GM19452 (cell line): ENCODE results near the gene ASH1L.
A peak's percentile ranks its signal among the peaks of the same experiment; 100 is the strongest.
"Not testable (repeated sequence)": the region's sequence is repeated elsewhere in the genome, so short reads cannot be mapped to it uniquely, and the experiment has no call there.

Source experiments
- ATAC-seq: cut with Tn5 transposase; IDR thresholded peaks from one replicate; pipeline ENCODE4 v1.9.1; 2021; ENCODE audit not compliant: unreplicated experiment

Gene ASH1L

DNA sequence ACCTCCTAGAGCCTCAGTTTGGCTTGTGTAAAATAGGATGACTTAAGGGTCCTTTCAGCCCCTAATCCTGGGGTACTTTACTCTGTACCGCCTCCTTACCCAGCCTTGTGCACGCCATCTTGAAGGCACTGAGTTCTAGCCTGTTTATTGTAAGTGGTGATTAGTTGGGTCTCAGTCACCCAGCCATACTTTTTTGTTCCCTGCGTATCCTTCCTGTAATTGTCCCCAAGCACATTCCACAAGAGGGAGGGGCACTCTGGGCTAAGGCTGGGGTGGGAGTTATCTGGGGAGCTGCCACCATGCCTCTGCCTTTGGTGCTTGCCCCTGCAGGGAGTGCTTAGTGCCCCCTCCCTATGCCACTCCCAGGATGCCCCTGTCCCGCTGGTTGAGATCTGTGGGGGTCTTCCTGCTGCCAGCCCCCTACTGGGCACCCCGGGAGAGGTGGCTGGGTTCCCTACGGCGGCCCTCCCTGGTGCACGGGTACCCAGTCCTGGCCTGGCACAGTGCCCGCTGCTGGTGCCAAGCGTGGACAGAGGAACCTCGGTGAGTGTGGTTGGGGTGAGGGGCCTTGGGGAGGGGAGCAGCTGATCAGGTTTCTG, 253.1 kb downstream of the ASH1L start:
- ATAC-seq, result no peak

GRCh38 chr1:155308493-155309422, 253.8 kb downstream of the ASH1L start, which contains the start of gene FDPS:
FDPS (plus strand) TSS chr1:155308866; CDS start chr1:155309790, 924 bp downstream.
- ATAC-seq, result peak; percentile 92

GRCh38 chr1:155307247-155307740, 255.3 kb downstream of the ASH1L start:
- ATAC-seq, result no peak

GRCh38 chr1:155305881-155306391, 256.7 kb downstream of the ASH1L start:
- ATAC-seq, result no peak

GRCh38 chr1:155304558-155305063, 258.0 kb downstream of the ASH1L start:
- ATAC-seq, result no peak

DNA sequence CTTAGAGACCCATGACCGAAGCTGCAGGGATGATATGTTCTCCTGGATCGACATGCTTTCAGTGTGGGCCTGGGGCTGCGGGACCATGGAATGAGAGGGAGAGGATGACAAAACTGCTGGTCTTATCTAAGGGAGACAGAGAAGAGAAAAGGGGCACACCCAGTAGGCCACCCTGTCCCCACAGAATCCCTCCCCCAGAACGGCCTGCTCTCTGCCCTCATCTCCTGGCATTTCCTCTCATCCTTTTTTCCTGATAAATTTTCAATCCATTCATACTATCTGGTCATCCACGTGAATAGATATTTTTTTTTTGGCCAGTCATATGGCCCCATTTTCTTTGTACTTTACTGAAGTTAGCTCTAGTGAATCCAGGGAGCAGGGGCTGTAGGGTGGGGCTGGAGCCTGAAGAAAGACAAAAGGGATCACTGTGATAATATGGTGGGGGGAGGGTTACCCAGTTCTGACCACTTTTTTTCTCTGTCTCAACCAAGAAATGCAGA, 261.2 kb downstream of the ASH1L start, which contains the start of gene PKLR:
TSS of gene PKLR (minus strand) at position 97 of the 500 bp plus-strand sequence. CDS start at position 54, 43 bp downstream.
- no peak for ATAC-seq

- no peak for ATAC-seq
These were observed 261.9 kb downstream of the ASH1L start for GRCh38 chr1:155300553-155301329.

- ATAC-seq, result no peak
These were observed 262.6 kb downstream of the ASH1L start for GRCh38 chr1:155300024-155300423.

DNA sequence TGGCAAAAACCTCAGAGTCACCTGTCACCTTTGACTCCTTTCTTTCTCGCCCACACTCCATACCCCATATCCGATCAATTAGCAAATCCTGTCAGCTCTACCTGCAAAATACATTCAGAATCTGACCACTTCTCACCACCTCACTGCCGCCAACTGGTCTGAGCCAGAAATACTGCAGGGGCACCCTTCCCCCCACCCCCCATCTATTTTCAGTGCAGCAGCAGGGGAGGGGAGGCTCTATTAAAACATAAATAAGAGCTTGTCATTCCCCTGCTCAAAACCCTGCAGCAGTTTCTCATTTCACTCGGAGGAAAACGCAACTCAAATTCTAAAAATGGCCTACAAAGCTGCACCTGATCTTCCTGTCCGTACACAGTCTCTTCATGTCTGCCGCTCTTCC, 265.2 kb downstream of the ASH1L start:
- no peak for ATAC-seq

DNA sequence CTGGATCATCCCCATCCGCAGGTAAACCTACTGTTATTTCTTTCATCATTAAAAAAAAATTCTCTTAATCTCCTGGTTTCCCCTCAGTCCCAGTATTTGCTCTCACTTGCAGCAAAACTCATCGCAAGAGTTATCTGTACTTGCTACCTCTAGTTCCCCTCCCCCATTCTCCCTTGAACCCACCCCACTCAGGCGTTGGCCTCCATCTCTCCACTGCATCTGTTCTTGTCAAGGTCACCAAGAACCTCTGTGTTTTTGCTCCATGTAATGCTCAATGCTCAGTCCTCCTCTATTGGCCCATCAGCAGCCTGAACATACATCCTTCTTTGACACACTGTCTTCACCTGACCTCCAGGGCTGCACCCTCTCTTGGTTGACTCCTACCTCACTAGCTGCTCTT, 265.9 kb downstream of the ASH1L start:
- no peak for ATAC-seq

GRCh38 chr1:155295942-155296267, 266.7 kb downstream of the ASH1L start:
- no peak for ATAC-seq

DNA sequence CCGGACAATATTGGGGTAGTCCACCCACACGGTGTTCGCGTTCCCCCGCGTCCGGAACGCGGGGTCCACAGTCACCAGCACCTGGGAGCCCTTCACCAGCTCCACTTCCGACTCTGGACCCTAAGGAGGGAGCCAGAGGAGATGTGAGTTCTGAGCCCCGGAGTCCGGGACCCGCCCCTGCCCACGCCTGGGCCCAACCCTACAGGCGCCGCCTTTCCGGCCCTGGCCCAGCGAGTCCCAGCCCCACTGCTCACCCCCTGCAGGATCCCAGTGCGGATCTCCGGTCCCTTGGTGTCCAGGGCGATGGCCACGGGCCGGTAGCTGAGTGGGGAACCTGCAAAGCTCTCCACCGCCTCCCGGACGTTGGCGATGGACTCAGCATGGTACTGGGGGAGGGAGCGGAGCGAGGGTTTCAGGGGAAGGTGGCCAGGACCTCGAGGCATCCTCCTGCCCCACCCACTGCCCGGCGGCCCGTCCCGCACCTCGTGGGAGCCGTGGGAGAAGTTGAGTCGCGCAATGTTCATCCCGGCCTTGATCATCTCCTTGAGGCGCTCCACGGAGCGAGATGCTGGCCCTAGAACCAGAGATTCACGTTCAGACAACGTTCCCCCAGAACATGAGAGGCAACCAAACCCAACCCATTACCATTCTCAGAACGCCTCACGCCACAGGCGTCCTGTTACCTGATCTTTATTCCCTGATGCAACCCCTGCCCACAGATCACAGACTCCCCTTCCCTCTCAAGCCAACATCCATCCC, 267.2 kb downstream of the ASH1L start:
- ATAC-seq, result no peak

DNA sequence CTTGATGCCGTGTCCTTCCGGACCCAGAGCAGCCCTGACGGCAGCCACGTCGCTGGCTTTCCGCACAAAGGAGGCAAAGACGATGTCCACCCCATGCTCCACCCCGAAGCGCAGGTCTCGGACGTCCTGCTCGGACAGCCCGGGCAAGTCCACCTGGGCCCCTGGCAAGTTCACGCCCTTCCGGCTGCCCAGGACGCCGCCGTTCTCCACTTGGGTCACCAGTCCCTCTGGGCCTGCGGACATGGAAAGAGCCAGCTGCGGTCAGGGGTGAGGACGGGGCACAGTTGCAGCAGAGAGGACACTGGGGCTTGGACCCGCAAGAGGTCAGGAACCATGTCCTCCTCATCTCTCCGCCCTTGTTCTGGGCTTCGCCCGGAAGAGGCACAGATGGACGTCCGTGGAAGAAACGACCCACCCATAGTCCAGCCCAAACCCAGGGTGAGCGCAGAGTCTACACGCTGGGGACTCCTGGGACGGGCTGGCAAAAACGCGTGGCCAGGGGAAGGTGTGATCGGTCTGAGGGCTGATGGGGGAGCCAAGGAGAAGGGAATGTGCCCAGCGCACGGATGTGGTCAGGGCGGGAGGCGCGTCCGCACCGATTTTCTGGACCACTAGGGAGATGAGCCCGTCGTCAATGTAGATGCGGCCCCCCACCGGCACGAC, 268.0 kb downstream of the ASH1L start:
- ATAC-seq, result no peak

- ATAC-seq, result no peak
These were observed 269.4 kb downstream of the ASH1L start for GRCh38 chr1:155293086-155293749.

DNA sequence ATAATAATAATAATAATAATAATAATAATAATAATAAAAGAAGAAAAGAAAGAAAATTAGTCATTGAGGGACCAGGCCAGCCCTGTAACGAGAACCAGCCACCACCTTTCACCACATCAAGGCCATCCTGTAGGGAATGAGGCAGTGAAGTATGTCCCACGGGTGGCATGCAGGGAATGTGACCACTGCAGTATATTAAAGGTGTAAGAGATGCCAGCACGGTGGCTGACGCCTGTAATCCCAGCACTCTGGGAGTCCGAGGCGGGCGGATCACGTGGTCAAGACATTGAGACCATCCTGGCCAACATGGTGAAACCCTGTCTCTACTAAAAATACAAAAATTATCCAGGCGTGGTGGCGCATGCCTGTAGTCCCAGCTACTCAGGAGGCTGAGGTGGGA, 271.6 kb downstream of the ASH1L start:
- not testable (repeated sequence) for ATAC-seq

DNA sequence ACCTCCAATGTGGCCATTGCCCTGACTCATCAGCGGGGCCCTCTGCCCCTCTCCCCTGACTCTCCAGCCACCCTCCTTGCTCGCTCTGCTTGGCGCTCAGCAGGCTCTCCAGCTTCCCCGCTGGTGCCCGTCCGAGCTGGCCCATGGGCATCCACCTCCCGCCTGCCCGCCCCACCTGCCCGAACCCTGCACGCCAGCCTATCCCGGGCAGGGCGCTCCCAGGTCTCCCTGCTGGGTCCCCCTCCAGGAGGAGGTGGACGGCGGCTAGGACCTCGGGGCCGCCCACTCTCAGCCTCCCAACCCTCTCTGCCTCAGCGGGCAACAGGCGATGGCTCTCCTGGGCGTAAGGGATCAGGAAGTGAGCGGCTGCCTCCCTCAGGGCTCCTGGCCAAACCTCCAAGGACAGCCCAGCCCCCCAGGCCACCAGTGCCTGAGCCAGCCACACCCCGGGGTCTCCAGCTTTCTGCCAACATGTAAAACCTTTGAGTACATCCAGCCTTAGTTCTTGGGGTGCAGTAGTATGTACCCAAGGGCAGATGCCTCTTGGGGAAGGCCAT, 274.5 kb downstream of the ASH1L start:
- no peak for ATAC-seq

DNA sequence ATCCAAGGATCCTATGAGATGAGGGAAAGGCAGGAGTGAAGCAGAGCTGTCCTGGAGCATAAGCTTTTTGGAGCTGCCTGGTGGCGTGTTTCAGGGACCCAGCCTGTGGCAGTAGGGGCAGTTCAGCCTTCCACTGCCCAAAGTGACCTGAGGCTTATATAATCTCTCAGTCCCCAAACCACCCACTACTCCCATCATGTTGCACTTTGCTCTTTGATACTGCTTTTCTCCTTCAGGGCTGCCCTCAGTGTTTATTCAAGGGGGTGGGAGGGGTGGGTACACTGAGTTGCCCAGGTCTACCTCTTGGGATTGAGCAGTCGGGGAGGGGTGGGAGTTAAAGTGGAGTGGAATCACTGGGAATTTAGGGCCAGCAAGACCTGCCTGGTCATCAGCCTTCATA, 276.1 kb downstream of the ASH1L start:
- ATAC-seq, result no peak

GRCh38 chr1:155285631-155286044, 277.0 kb downstream of the ASH1L start:
- ATAC-seq, result no peak
